HG02852 (cell line): ENCODE results near the gene DPY19L3.
A peak's percentile ranks its signal among the peaks of the same experiment; 100 is the strongest.
"Not testable (repeated sequence)": the region's sequence is repeated elsewhere in the genome, so short reads cannot be mapped to it uniquely, and the experiment has no call there.

Source experiments
- ATAC-seq: cut with Tn5 transposase; IDR thresholded peaks from one replicate; pipeline ENCODE4 v1.9.1; 2021; ENCODE audit warnings: mild to moderate bottlenecking, moderate library complexity; ENCODE audit not compliant: unreplicated experiment

Gene DPY19L3

GRCh38 chr19:32396046-32396652 is 9.4 kb upstream of the DPY19L3 start:
- no peak for ATAC-seq

- ATAC-seq: no peak
Observed at GRCh38 chr19:32397671-32398101, 7.9 kb upstream of the DPY19L3 start.

- no peak for ATAC-seq
Observed at GRCh38 chr19:32401992-32402391, 3.6 kb upstream of the DPY19L3 start.

GRCh38 chr19:32403291-32403995 is 2.1 kb upstream of the DPY19L3 start:
- ATAC-seq: no peak

GRCh38 chr19:32404213-32404932 is 1.2 kb upstream of the DPY19L3 start:
- no peak for ATAC-seq

GRCh38 chr19:32404933-32405430 is 588 bp upstream of the DPY19L3 start:
- ATAC-seq: peak; percentile 10

- no peak for ATAC-seq
Observed at GRCh38 chr19:32406161-32407003, 812 bp downstream of the DPY19L3 start.

GRCh38 chr19:32407004-32407992 is 1.7 kb downstream of the DPY19L3 start:
- ATAC-seq: no peak

GRCh38 chr19:32415246-32415645 is 9.7 kb downstream of the DPY19L3 start:
- ATAC-seq: no peak

- no peak for ATAC-seq
Observed at GRCh38 chr19:32415669-32416068, 10.1 kb downstream of the DPY19L3 start.

GRCh38 chr19:32416749-32417456 is 11.3 kb downstream of the DPY19L3 start:
- ATAC-seq: no peak

GRCh38 chr19:32418155-32418554 is 12.6 kb downstream of the DPY19L3 start:
- ATAC-seq: no peak

GRCh38 chr19:32421589-32422361 is 16.2 kb downstream of the DPY19L3 start:
- no peak for ATAC-seq

- ATAC-seq: no peak
Observed at GRCh38 chr19:32422435-32422834, 16.9 kb downstream of the DPY19L3 start.

- not testable (repeated sequence) for ATAC-seq
Observed at GRCh38 chr19:32423944-32424343, 18.4 kb downstream of the DPY19L3 start.

- no peak for ATAC-seq
Observed at GRCh38 chr19:32427536-32427935, 22.0 kb downstream of the DPY19L3 start.

- ATAC-seq: no peak
Observed at GRCh38 chr19:32436692-32437091, 31.1 kb downstream of the DPY19L3 start.

- ATAC-seq: no peak
Observed at GRCh38 chr19:32437096-32437495, 31.5 kb downstream of the DPY19L3 start.
